ENCODE data around the gene YTHDF1. TPM values are rescaled to one million over a fixed set of nuclear protein-coding genes. Genes with fewer than 3 reads are reported as not detected.

YTHDF1 gene
- total and polyA plus RNA-seq, 11 donors: 14.7 to 38.2 (median 22.5) TPM

- intact Hi-C loops (cut with DNase I): no loop called here
- peak in 2 of 5 donors; percentile 9 to 31 for DNase-seq
- Histone ChIP-seq H3K9me3 (no peaks in the 10 kb centered on the region), H3K27ac (no peak overlapping the region), H3K4me3 (no peak overlapping the region), H3K27me3 (peaks cover 13 to 45% (median 19%) of the 10 kb centered on the region in 9 donors), H3K4me1 (no peaks in the 10 kb centered on the region), H3K36me3 (no peaks in the 10 kb centered on the region)
- WGBS, 4 donors: 65 to 74% (median 70%) methylated on average over 4 to 12 of the region's 12 CpGs
- TF ChIP-seq POLR2A (IDR thresholded peaks at IDR 0.05) (no peak), CTCF (IDR thresholded peaks at IDR 0.05) (no peak)
- no peak for ATAC-seq
Observed at GRCh38 chr20:63168861-63169260, 47.1 kb downstream of the YTHDF1 start.

GRCh38 chr20:63167918-63168520 lies 47.9 kb downstream of the YTHDF1 start:
- no peak overlapping the region for H3K27ac ChIP-seq
- H3K4me3 ChIP-seq: no peak overlapping the region
- TF ChIP-seq CTCF (IDR thresholded peaks at IDR 0.05) (no peak), POLR2A (IDR thresholded peaks at IDR 0.05) (no peak)
- no peaks in the 10 kb centered on the region for H3K4me1 ChIP-seq
- DNase-seq (peak in 2 of 5 donors; percentile 15 to 40), ATAC-seq (no peak)
- H3K27me3 ChIP-seq: peaks cover 4 to 45% (median 14%) of the 10 kb centered on the region in 9 donors
- H3K36me3 ChIP-seq: no peaks in the 10 kb centered on the region
- 68 to 88% (median 78%) methylated on average over 11 to 23 of the region's 23 CpGs for WGBS, 4 donors
- no peaks in the 10 kb centered on the region for H3K9me3 ChIP-seq
- intact Hi-C loops (cut with DNase I): no loop called here

GRCh38 chr20:63167026-63167917 lies 48.7 kb downstream of the YTHDF1 start:
- no peaks in the 10 kb centered on the region for H3K4me1 ChIP-seq
- WGBS, 4 donors: 58 to 71% (median 61%) methylated on average over 23 to 24 of the region's 24 CpGs

More at GRCh38 chr20:63167026-63167917, 48.7 kb downstream of the YTHDF1 start:
- H3K27ac ChIP-seq: no peak overlapping the region
- no peak overlapping the region for H3K4me3 ChIP-seq
- TF ChIP-seq POLR2A (IDR thresholded peaks at IDR 0.05): no peak
- no peak for TF ChIP-seq CTCF (IDR thresholded peaks at IDR 0.05)
- H3K9me3 ChIP-seq: no peaks in the 10 kb centered on the region
- DNase-seq (peak in 3 of 5 donors; percentile 15 to 56 (median 42)), ATAC-seq (no peak)
- H3K36me3 ChIP-seq: no peaks in the 10 kb centered on the region
- intact Hi-C loops (cut with DNase I): no loop called here
- peaks cover 0 to 46% (median 9%) of the 10 kb centered on the region in 9 donors for H3K27me3 ChIP-seq
